Breast epithelium (tissue), 4 donors: ENCODE measurements around the gene AHCYL1. TPM values are rescaled to one million over a fixed set of nuclear protein-coding genes. Genes with fewer than 3 reads are reported as not detected.
A peak's percentile ranks its signal among the peaks of the same experiment; 100 is the strongest.

Experiments used
- DNase-seq, 2 donors: peaks; one replicate each; pipeline ENCODE4 v3.0.0-alpha.2; 2019; ENCODE audit warnings: low spot score in 2 of 2
- H3K27ac ChIP-seq, 2 donors: fragments of 200-600 bp; sonication (generic) in 1 of 2; one replicate each; pipeline ENCODE4 v1.5.1; 2016 to 2019; ENCODE audit warnings: mild to moderate bottlenecking in 1 of 2
- H3K27me3 ChIP-seq, 2 donors: fragments of 200-600 bp; sonication (generic) in 1 of 2; one replicate each; pipeline versions ENCODE4 v1.5.1 to v1.6.0; 2017 to 2019; ENCODE audit warnings: control low read depth in 1 of 2, mild to moderate bottlenecking in 1 of 2
- H3K36me3 ChIP-seq: fragments of 200-600 bp; one replicate; pipeline ENCODE4 v1.5.1; 2019
- H3K4me1 ChIP-seq, 2 donors: fragments of 200-600 bp; sonication (generic); one replicate each; pipeline ENCODE4 v1.5.1; 2016 to 2019; ENCODE audit warnings: control low read depth in 1 of 2
- H3K4me3 ChIP-seq, 3 donors: fragments of 200-600 bp; sonication (generic); 1 replicate in 2 of 3; 2 replicates in 1 of 3; pipeline ENCODE4 v1.5.1; 2016 to 2019; ENCODE audit warnings: mild to moderate bottlenecking in 3 of 3, moderate library complexity in 2 of 3
- H3K9me3 ChIP-seq, 2 donors: fragments of 200-600 bp; sonication (generic) in 1 of 2; one replicate each; pipeline ENCODE4 v1.5.1; 2016 to 2019; ENCODE audit warnings: control low read depth in 1 of 2
- CTCF ChIP-seq, 3 donors: fragments of 450-650 bp; IDR thresholded peaks; one replicate each; pipeline ENCODE4 v1.5.1; 2016 to 2017; ENCODE audit warnings: antibody characterized with exemption in 3 of 3, mild to moderate bottlenecking in 3 of 3, moderate library complexity in 3 of 3
- POLR2A ChIP-seq: fragments of 450-650 bp; IDR thresholded peaks from one replicate; pipeline ENCODE4 v1.6.1; 2016; ENCODE audit warnings: antibody characterized with exemption, mild to moderate bottlenecking, moderate library complexity
- POLR2AphosphoS5 ChIP-seq, 3 donors: sonication (generic); formaldehyde crosslinking; IDR thresholded peaks; one replicate each; pipeline ENCODE4 v1.6.1; 2017; ENCODE audit warnings: antibody characterized with exemption in 3 of 3
- intact Hi-C: fragments of 100-400 bp; cut with DNase I; formaldehyde crosslinking; loops from one replicate; pipeline ENCODE4 v1.15.1; 2023; ENCODE audit warnings: low total_unique reads
- total RNA-seq, 3 donors: library from RNA; depleted of rRNA; stranded (reverse); fragments of >200 nt; gene quantifications; one replicate each; pipeline ENCODE4 v1.1.0, GENCODE V29; 2016

The AHCYL1 gene
- total RNA-seq, 3 donors from 2014 or later, result 67.7 to 75.1 (median 73.8) TPM

- Histone ChIP-seq H3K9me3 (no peaks in the 10 kb centered on the region), H3K27ac (no peak overlapping the region), H3K27me3 (no peaks in the 10 kb centered on the region), H3K36me3 (no peaks in the 10 kb centered on the region), H3K4me1 (no peaks in the 10 kb centered on the region), H3K4me3 (no peak overlapping the region)
- intact Hi-C loops, result no loop called here
- TF ChIP-seq POLR2A (no peak), POLR2AphosphoS5 (IDR thresholded peaks at IDR 0.05) (no peak), CTCF (IDR thresholded peaks at IDR 0.05) (no peak)
- DNase-seq, result no peak
Observed at GRCh38 chr1:110032327-110032726, 47.8 kb downstream of the AHCYL1 start.

- H3K4me1 ChIP-seq, result no peaks in the 10 kb centered on the region
- no peak for TF ChIP-seq CTCF (IDR thresholded peaks at IDR 0.05)
- intact Hi-C loops, result no loop called here
- H3K9me3 ChIP-seq, result no peaks in the 10 kb centered on the region
- no peaks in the 10 kb centered on the region for H3K27me3 ChIP-seq
- H3K4me3 ChIP-seq, result peak overlapping the region in 1 of 3 donors; percentile 100
- DNase-seq, result no peak
- peaks cover 3% of the 10 kb centered on the region for H3K36me3 ChIP-seq
- no peak overlapping the region for H3K27ac ChIP-seq
Observed at GRCh38 chr1:110033421-110033820, 48.9 kb downstream of the AHCYL1 start.

GRCh38 chr1:110034040-110034450 is 49.5 kb downstream of the AHCYL1 start:
- H3K27ac ChIP-seq, result peak overlapping the region; percentile 64 to 87
- H3K4me1 ChIP-seq, result no peaks in the 10 kb centered on the region
- no peak for DNase-seq
- intact Hi-C loops, result no loop called here
- peak overlapping the region; percentile 95 to 100 (median 97) for H3K4me3 ChIP-seq
- TF ChIP-seq CTCF (IDR thresholded peaks at IDR 0.05) (no peak), POLR2AphosphoS5 (IDR thresholded peaks at IDR 0.05) (no peak), POLR2A (no peak)
- H3K27me3 ChIP-seq, result no peaks in the 10 kb centered on the region
- H3K9me3 ChIP-seq, result no peaks in the 10 kb centered on the region
- H3K36me3 ChIP-seq, result peaks cover 9% of the 10 kb centered on the region

- intact Hi-C loops, result no loop called here
- no peaks in the 10 kb centered on the region for H3K4me1 ChIP-seq
- peak within 1 kb of the TSS; percentile 87 to 97 for H3K27ac ChIP-seq
- no peaks in the 10 kb centered on the region for H3K9me3 ChIP-seq
- TF ChIP-seq CTCF (IDR thresholded peaks at IDR 0.05) (no peak), POLR2A (peak; percentile 52), POLR2AphosphoS5 (IDR thresholded peaks at IDR 0.05) (peak; percentile 82 to 97 (median 94))
- H3K36me3 ChIP-seq, result peaks cover 14% of the 10 kb centered on the region
- H3K4me3 ChIP-seq, result peak within 1 kb of the TSS; percentile 95 to 100 (median 97)
- peak; percentile 91 to 92 for DNase-seq
- H3K27me3 ChIP-seq, result no peaks in the 10 kb centered on the region
Observed at GRCh38 chr1:110034451-110035235, 50.1 kb downstream of the AHCYL1 start, which contains the start of gene STRIP1. Gene STRIP1, plus strand, starts transcription at chr1:110034624. Its CDS starts 14 bp downstream, at chr1:110034638.

GRCh38 chr1:110035236-110035752 is 50.7 kb downstream of the AHCYL1 start:
- Histone ChIP-seq H3K27ac (peak overlapping the region; percentile 87 to 97), H3K4me1 (no peaks in the 10 kb centered on the region), H3K27me3 (no peaks in the 10 kb centered on the region), H3K4me3 (peak overlapping the region; percentile 95 to 100 (median 97)), H3K36me3 (peaks cover 15% of the 10 kb centered on the region), H3K9me3 (no peaks in the 10 kb centered on the region)
- TF ChIP-seq POLR2AphosphoS5 (IDR thresholded peaks at IDR 0.05), result no peak
- TF ChIP-seq POLR2A, result no peak
- TF ChIP-seq CTCF (IDR thresholded peaks at IDR 0.05), result no peak
- no peak for DNase-seq
- intact Hi-C loops, result no loop called here
